SK-N-SH treated with all-trans-retinoic acid at 6 μM for 48 hours (cell line): ENCODE measurements around the gene CNTN4.

Experiments used
- ATAC-seq: fragments of 200-7000 bp; cut with Tn5 transposase; 3 replicates; pipeline ENCODE4 v1.9.1; 2020; ENCODE audit warnings: mild to moderate bottlenecking, moderate library complexity
- ARNTL ChIP-seq: fragments of 450-650 bp; formaldehyde crosslinking; IDR thresholded peaks from 2 replicates; pipeline ENCODE4 v1.5.0; 2020; ENCODE audit warnings: low read depth, mild to moderate bottlenecking, moderate library complexity, borderline replicate concordance
- BACH2 ChIP-seq: fragments of 250-450 bp; sonication (Bioruptor Pico); IDR thresholded peaks from 2 replicates; pipeline ENCODE4 v1.9.0; 2021; ENCODE audit warnings: mild to moderate bottlenecking, borderline replicate concordance
- CREB5 ChIP-seq: fragments of 250-450 bp; sonication (Bioruptor Pico); IDR thresholded peaks from 2 replicates; pipeline ENCODE4 v1.5.1; 2020; ENCODE audit warnings: low read depth, mild to moderate bottlenecking, moderate library complexity
- CSDC2 ChIP-seq: fragments of 250-450 bp; sonication (Bioruptor Pico); IDR thresholded peaks from 2 replicates; pipeline ENCODE4 v1.5.0; 2020; ENCODE audit warnings: mild to moderate bottlenecking, moderate library complexity
- CSRNP3 ChIP-seq: fragments of 250-450 bp; sonication (Bioruptor Pico); IDR thresholded peaks from 2 replicates; pipeline ENCODE4 v1.5.1; 2021; ENCODE audit warnings: mild to moderate bottlenecking, moderate library complexity
- ESRRG ChIP-seq: fragments of 250-450 bp; sonication (Bioruptor Pico); IDR thresholded peaks from 2 replicates; pipeline ENCODE4 v1.6.1; 2021; ENCODE audit warnings: mild to moderate bottlenecking
- GLIS3 ChIP-seq: fragments of 250-450 bp; sonication (Bioruptor Pico); IDR thresholded peaks from 2 replicates; pipeline ENCODE4 v1.5.0; 2020; ENCODE audit warnings: mild to moderate bottlenecking, moderate library complexity
- ISL1 ChIP-seq: fragments of 250-450 bp; sonication (Bioruptor Pico); IDR thresholded peaks from 2 replicates; pipeline ENCODE4 v2.1.2; 2022; ENCODE audit warnings: mild to moderate bottlenecking, moderate library complexity
- OSR1 ChIP-seq: fragments of 250-450 bp; sonication (Bioruptor Pico); IDR thresholded peaks from 2 replicates; pipeline ENCODE4 v1.8.0; 2022; ENCODE audit warnings: moderate library complexity, mild to moderate bottlenecking, inconsistent platforms
- PPARA ChIP-seq: fragments of 250-450 bp; sonication (Bioruptor Pico); IDR thresholded peaks from 2 replicates; pipeline ENCODE4 v1.5.0; 2020; ENCODE audit warnings: mild to moderate bottlenecking, borderline replicate concordance
- RARB ChIP-seq: fragments of 250-450 bp; sonication (Bioruptor Pico); IDR thresholded peaks from 2 replicates; pipeline ENCODE4 v1.8.0; 2021; ENCODE audit warnings: mild to moderate bottlenecking, moderate library complexity
- SNAI2 ChIP-seq: fragments of 250-450 bp; sonication (Bioruptor Pico); IDR thresholded peaks from 2 replicates; pipeline ENCODE4 v1.5.0; 2020; ENCODE audit warnings: mild to moderate bottlenecking, moderate library complexity
- TCF4 ChIP-seq: fragments of 250-450 bp; sonication (Bioruptor Pico); IDR thresholded peaks from 2 replicates; pipeline ENCODE4 v1.8.0; 2021; ENCODE audit warnings: mild to moderate bottlenecking, moderate library complexity, borderline replicate concordance
- TOX ChIP-seq: fragments of 250-450 bp; sonication (Bioruptor Pico); IDR thresholded peaks from 2 replicates; pipeline ENCODE4 v1.8.0; 2021; ENCODE audit warnings: mild to moderate bottlenecking, moderate library complexity, borderline replicate concordance
- TSHZ2 ChIP-seq: fragments of 250-450 bp; sonication (Bioruptor Pico); IDR thresholded peaks from 2 replicates; pipeline ENCODE4 v1.5.0; 2020; ENCODE audit warnings: mild to moderate bottlenecking, moderate library complexity
- ZC3H10 ChIP-seq: fragments of 250-450 bp; sonication (Bioruptor Pico); IDR thresholded peaks from 2 replicates; pipeline ENCODE4 v1.5.1; 2021; ENCODE audit warnings: mild to moderate bottlenecking, moderate library complexity
- ZFP3 ChIP-seq: fragments of 250-450 bp; sonication (Bioruptor Pico); IDR thresholded peaks from 2 replicates; pipeline ENCODE4 v1.5.0; 2020; ENCODE audit warnings: mild to moderate bottlenecking, moderate library complexity
- ZNF565 ChIP-seq: fragments of 450-650 bp; formaldehyde crosslinking; conservative IDR thresholded peaks from 2 replicates; pipeline ENCODE4 v1.5.0; 2020; ENCODE audit warnings: low read depth, mild to moderate bottlenecking, moderate library complexity
- ZNF70 ChIP-seq: fragments of 450-650 bp; formaldehyde crosslinking; IDR thresholded peaks from 2 replicates; pipeline ENCODE4 v1.5.0; 2020; ENCODE audit warnings: mild to moderate bottlenecking, moderate library complexity
- ZNF8 ChIP-seq: fragments of 450-650 bp; formaldehyde crosslinking; IDR thresholded peaks from 2 replicates; pipeline ENCODE4 v1.5.0; 2020; ENCODE audit warnings: mild to moderate bottlenecking, moderate library complexity
- TF ChIP-seq, protein P1 (sequence below): fragments of 250-450 bp; sonication (Bioruptor Pico); IDR thresholded peaks from 2 replicates; pipeline ENCODE4 v1.8.0; 2020; ENCODE audit warnings: mild to moderate bottlenecking, moderate library complexity, borderline replicate concordance
- TF ChIP-seq, protein P2 (sequence below): fragments of 250-450 bp; sonication (Bioruptor Pico); IDR thresholded peaks from 2 replicates; pipeline ENCODE4 v1.8.0; 2021; ENCODE audit warnings: low read depth, mild to moderate bottlenecking, moderate library complexity, borderline replicate concordance

The CNTN4 gene

GRCh38 chr3:2363854-2364253, 265.2 kb downstream of the CNTN4 start:
- no peak for ATAC-seq
- TF ChIP-seq ZNF565 (CRISPR knock-in tag) (no peak), ESRRG (CRISPR knock-in tag) (no peak), ISL1 (CRISPR knock-in tag) (no peak), BACH2 (CRISPR knock-in tag) (no peak), CSRNP3 (CRISPR knock-in tag) (no peak), TSHZ2 (CRISPR knock-in tag) (no peak), ZC3H10 (CRISPR knock-in tag) (no peak), OSR1 (CRISPR knock-in tag) (no peak), GLIS3 (no peak), TOX (no peak), PPARA (CRISPR knock-in tag) (no peak), ZNF70 (no peak)
- TF ChIP-seq, protein P1, sequence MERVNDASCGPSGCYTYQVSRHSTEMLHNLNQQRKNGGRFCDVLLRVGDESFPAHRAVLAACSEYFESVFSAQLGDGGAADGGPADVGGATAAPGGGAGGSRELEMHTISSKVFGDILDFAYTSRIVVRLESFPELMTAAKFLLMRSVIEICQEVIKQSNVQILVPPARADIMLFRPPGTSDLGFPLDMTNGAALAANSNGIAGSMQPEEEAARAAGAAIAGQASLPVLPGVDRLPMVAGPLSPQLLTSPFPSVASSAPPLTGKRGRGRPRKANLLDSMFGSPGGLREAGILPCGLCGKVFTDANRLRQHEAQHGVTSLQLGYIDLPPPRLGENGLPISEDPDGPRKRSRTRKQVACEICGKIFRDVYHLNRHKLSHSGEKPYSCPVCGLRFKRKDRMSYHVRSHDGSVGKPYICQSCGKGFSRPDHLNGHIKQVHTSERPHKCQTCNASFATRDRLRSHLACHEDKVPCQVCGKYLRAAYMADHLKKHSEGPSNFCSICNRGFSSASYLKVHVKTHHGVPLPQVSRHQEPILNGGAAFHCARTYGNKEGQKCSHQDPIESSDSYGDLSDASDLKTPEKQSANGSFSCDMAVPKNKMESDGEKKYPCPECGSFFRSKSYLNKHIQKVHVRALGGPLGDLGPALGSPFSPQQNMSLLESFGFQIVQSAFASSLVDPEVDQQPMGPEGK, result no peak
- TF ChIP-seq, protein P2, sequence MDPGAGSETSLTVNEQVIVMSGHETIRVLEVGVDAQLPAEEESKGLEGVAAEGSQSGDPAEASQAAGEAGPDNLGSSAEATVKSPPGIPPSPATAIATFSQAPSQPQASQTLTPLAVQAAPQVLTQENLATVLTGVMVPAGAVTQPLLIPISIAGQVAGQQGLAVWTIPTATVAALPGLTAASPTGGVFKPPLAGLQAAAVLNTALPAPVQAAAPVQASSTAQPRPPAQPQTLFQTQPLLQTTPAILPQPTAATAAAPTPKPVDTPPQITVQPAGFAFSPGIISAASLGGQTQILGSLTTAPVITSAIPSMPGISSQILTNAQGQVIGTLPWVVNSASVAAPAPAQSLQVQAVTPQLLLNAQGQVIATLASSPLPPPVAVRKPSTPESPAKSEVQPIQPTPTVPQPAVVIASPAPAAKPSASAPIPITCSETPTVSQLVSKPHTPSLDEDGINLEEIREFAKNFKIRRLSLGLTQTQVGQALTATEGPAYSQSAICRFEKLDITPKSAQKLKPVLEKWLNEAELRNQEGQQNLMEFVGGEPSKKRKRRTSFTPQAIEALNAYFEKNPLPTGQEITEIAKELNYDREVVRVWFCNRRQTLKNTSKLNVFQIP (CRISPR knock-in tag), result no peak

DNA sequence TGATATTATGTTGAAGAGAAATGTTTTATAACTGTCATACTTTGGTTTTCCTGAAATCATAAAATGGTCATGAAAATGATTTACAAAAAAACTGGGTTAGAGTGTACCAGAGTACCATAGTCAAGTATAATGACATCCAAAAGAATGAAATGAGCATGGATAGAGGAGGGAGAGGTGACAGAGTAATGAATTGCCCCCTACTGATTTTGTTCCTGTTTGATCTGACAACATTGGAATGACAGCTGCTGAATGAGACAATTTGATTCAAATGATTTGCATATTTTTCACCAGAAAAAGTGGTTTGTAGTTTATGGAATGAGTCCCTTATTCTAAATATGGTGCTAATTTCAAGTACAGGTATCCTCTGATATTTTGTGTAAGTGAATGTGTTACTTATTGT, 271.7 kb downstream of the CNTN4 start:
- ATAC-seq, result no peak
- TF ChIP-seq TSHZ2 (CRISPR knock-in tag), result no peak
- TF ChIP-seq RARB (CRISPR knock-in tag), result no peak
- TF ChIP-seq ESRRG (CRISPR knock-in tag), result no peak
- no peak for TF ChIP-seq CSRNP3 (CRISPR knock-in tag)
- TF ChIP-seq TOX, result no peak
- TF ChIP-seq ARNTL (CRISPR knock-in tag), result no peak
- TF ChIP-seq SNAI2 (CRISPR knock-in tag), result no peak
- TF ChIP-seq OSR1 (CRISPR knock-in tag), result no peak

DNA sequence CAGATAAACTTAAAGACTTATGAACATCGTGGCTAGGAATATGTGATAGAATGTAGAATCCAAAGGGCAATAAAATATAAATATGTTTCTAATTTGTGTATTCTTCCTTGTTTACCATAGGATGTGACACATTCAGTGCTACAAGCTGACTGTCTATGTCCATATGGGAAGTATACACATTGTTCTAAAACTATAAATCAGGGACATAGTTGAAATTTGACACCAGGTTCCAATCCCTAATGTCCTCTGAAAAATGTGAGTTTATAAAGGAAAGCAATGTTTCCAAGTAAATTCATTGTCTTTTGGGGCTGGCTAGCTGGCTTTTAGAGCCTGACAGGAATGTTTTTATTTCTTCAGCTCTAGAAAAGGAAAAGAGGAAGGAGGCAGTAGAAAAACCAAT, 273.6 kb downstream of the CNTN4 start:
- ATAC-seq, result no peak
- TF ChIP-seq ZNF8 (CRISPR knock-in tag), result no peak
- TF ChIP-seq ZNF565 (CRISPR knock-in tag), result no peak
- TF ChIP-seq ZFP3 (CRISPR knock-in tag), result no peak
- TF ChIP-seq ZNF70, result no peak
- TF ChIP-seq CREB5 (CRISPR knock-in tag), result no peak
- TF ChIP-seq TCF4, result no peak
- TF ChIP-seq PPARA (CRISPR knock-in tag), result no peak
- TF ChIP-seq TOX, result no peak
- TF ChIP-seq CSDC2 (CRISPR knock-in tag), result no peak
- TF ChIP-seq ARNTL (CRISPR knock-in tag), result no peak
- TF ChIP-seq GLIS3, result no peak
- TF ChIP-seq, protein P1, result no peak
- TF ChIP-seq SNAI2 (CRISPR knock-in tag), result no peak
